HepG2 (cell line): ENCODE data around the gene GRIK2. TPM values are rescaled to one million over a fixed set of nuclear protein-coding genes. Genes with fewer than 3 reads are reported as not detected.

Experiments used
- ATAC-seq: fragments of 200-7000 bp; cut with Tn5 transposase; 3 replicates; pipeline ENCODE4 v1.9.1; 2020; ENCODE audit warnings: mild to moderate bottlenecking, moderate library complexity
- BruUV-seq: library from RNA; stranded (reverse); fragments of 400-500 nt; replicated peaks from 2 replicates; lab custom pipeline; 2021; lab: Mats Ljungman, UMichigan
- CTCF ChIA-PET: fragments of 300-600 bp; formaldehyde crosslinking; extraction: SDS; loops from one replicate; lab custom pipeline; 2021; ENCODE audit warnings: low total read pairs, inconsistent platforms, low intra/inter-chr PET ratio; lab: Yijun Ruan, JAX
- POLR2A ChIA-PET: fragments of 350-600 bp; sonication (Branson Sonifier 250); formaldehyde crosslinking; loops from one replicate; lab custom pipeline; 2020; ENCODE audit warnings: antibody characterized with exemption, inconsistent platforms; lab: Yijun Ruan, JAX
- DNase-seq: peaks from one replicate; pipeline ENCODE4 v3.0.0-alpha.2; 2015; ENCODE audit warnings: low spot score
- FAIRE-seq: peaks from 3 replicates; lab custom pipeline; 2011; peaks lifted over from hg19 to GRCh38; lab: Jason Lieb, UNC
- H2AFZ ChIP-seq: one replicate; pipeline ENCODE4 v1.6.1; 2011; ENCODE audit warnings: low read length, inconsistent platforms
- H3K27ac ChIP-seq: fragments of 300-600 bp; 3 replicates; pipeline ENCODE4 v1.8.0; 2011; ENCODE audit warnings: mixed run types, mild to moderate bottlenecking, mixed read lengths, low read length, inconsistent platforms; ENCODE audit not compliant: insufficient read depth; ENCODE audit errors: extremely low read length
- H3K27me3 ChIP-seq, 2 experiments: fragments of 200-600 bp in 1 of 2; 2 replicates in 1 of 2; 3 replicates in 1 of 2; pipeline versions ENCODE4 v1.6.0 to v1.8.0; 2011; ENCODE audit warnings: low read length in 2 of 2, mild to moderate bottlenecking in 2 of 2, moderate library complexity in 2 of 2, inconsistent platforms in 1 of 2; ENCODE audit not compliant: insufficient read depth in 2 of 2, control insufficient read depth in 1 of 2
- H3K36me3 ChIP-seq, 2 experiments: fragments of 200-600 bp in 1 of 2; replicated peaks in 1 of 2; 2 replicates in 1 of 2; 3 replicates in 1 of 2; pipeline versions ENCODE4 v1.5.1 to v1.8.0; 2011; ENCODE audit warnings: low read length in 2 of 2, inconsistent platforms in 1 of 2; ENCODE audit not compliant: insufficient read depth in 2 of 2, control insufficient read depth in 1 of 2
- H3K4me1 ChIP-seq: 2 replicates; pipeline ENCODE4 v1.5.1; 2012; ENCODE audit warnings: low read length, inconsistent platforms; ENCODE audit not compliant: insufficient read depth
- H3K4me2 ChIP-seq: 2 replicates; pipeline ENCODE4 v1.6.0; 2011; ENCODE audit warnings: low read depth, low read length, inconsistent platforms
- H3K4me3 ChIP-seq, 3 experiments: fragments of 200-600 bp in 1 of 3; sonication (generic), shearing (Covaris generic) in 1 of 3; replicated peaks in 1 of 3; 2 replicates each; pipeline ENCODE4 v1.5.1; 2011 to 2016; ENCODE audit warnings: low read length in 3 of 3, inconsistent platforms in 2 of 3, low read depth in 2 of 3, mild to moderate bottlenecking in 2 of 3, control low read depth in 1 of 3, mixed read lengths in 1 of 3; ENCODE audit not compliant: insufficient read depth in 1 of 3
- H3K79me2 ChIP-seq: one replicate; pipeline ENCODE4 v1.6.1; 2011; ENCODE audit warnings: low read length, inconsistent platforms; ENCODE audit not compliant: insufficient read depth
- H3K9ac ChIP-seq: 2 replicates; pipeline ENCODE4 v1.6.0; 2011; ENCODE audit warnings: mild to moderate bottlenecking, low read depth, low read length, inconsistent platforms; ENCODE audit not compliant: insufficient read depth
- H3K9me3 ChIP-seq: 2 replicates; pipeline ENCODE4 v1.5.1; 2012; ENCODE audit warnings: mild to moderate bottlenecking, low read length
- H4K20me1 ChIP-seq: 2 replicates; pipeline ENCODE4 v1.6.0; 2011; ENCODE audit warnings: inconsistent platforms, mild to moderate bottlenecking, low read length, moderate library complexity; ENCODE audit not compliant: insufficient read depth
- DMTF1 ChIP-seq: sonication (generic); formaldehyde crosslinking; IDR thresholded peaks from 2 replicates; pipeline ENCODE4 v1.4.0; 2020; ENCODE audit warnings: mild to moderate bottlenecking, missing genetic modification reagents
- GABPA ChIP-seq, 2 experiments: IDR thresholded peaks; 2 replicates each; pipeline ENCODE4 v1.6.1; 2011 to 2016; ENCODE audit warnings: low read depth in 2 of 2, low read length in 1 of 2, missing biosample characterization in 1 of 2, missing genetic modification characterization in 1 of 2
- GFI1 ChIP-seq: sonication (generic); formaldehyde crosslinking; IDR thresholded peaks from 2 replicates; pipeline ENCODE4 v1.5.0; 2020; ENCODE audit warnings: missing genetic modification reagents, mild to moderate bottlenecking, borderline replicate concordance
- HNRNPLL ChIP-seq: fragments of 200-400 bp; formaldehyde crosslinking; IDR thresholded peaks from 2 replicates; pipeline ENCODE4 v1.6.1; 2017; ENCODE audit warnings: mild to moderate bottlenecking, low read depth, low read length; ENCODE audit not compliant: poor library complexity, severe bottlenecking
- IKZF1 ChIP-seq: fragments of 450-650 bp; IDR thresholded peaks from 2 replicates; pipeline ENCODE4 v1.7.1; 2016
- KAT2B ChIP-seq: fragments of 150-350 bp; IDR thresholded peaks from 2 replicates; pipeline ENCODE4 v1.6.1; 2014; ENCODE audit warnings: low read depth, low read length, borderline replicate concordance
- MTF2 ChIP-seq: sonication (generic); formaldehyde crosslinking; IDR thresholded peaks from 2 replicates; pipeline ENCODE4 v1.5.0; 2020; ENCODE audit warnings: missing genetic modification reagents, borderline replicate concordance
- NFE2L1 ChIP-seq: sonication (generic); formaldehyde crosslinking; IDR thresholded peaks from 2 replicates; pipeline ENCODE4 v1.4.0; 2020; ENCODE audit warnings: missing genetic modification reagents, mild to moderate bottlenecking, borderline replicate concordance
- NKX3-1 ChIP-seq: sonication (generic); formaldehyde crosslinking; IDR thresholded peaks from 2 replicates; pipeline ENCODE4 v1.5.0; 2020; ENCODE audit warnings: missing genetic modification reagents
- NPAS2 ChIP-seq: sonication (generic); formaldehyde crosslinking; IDR thresholded peaks from 2 replicates; pipeline ENCODE4 v1.8.0; 2022; ENCODE audit warnings: mild to moderate bottlenecking, missing genetic modification reagents, borderline replicate concordance
- POLR2A ChIP-seq, 2 experiments: IDR thresholded peaks; 2 replicates each; pipeline ENCODE4 v1.6.1; 2011; ENCODE audit warnings: low read depth in 2 of 2, low read length in 2 of 2, mild to moderate bottlenecking in 1 of 2, moderate library complexity in 1 of 2; ENCODE audit not compliant: insufficient read depth in 1 of 2
- POLR2AphosphoS5 ChIP-seq: IDR thresholded peaks from 2 replicates; pipeline ENCODE4 v1.6.1; 2012; ENCODE audit warnings: low read depth, low read length
- RXRA ChIP-seq: sonication (generic); formaldehyde crosslinking; IDR thresholded peaks from 2 replicates; pipeline ENCODE4 v1.5.1; 2020; ENCODE audit warnings: missing genetic modification reagents
- SPEN ChIP-seq: sonication (generic); formaldehyde crosslinking; IDR thresholded peaks from 2 replicates; pipeline ENCODE4 v1.5.1; 2020; ENCODE audit warnings: low read depth, mild to moderate bottlenecking, missing genetic modification reagents
- STAG1 ChIP-seq: sonication (generic); formaldehyde crosslinking; IDR thresholded peaks from 2 replicates; pipeline ENCODE4 v1.4.0; 2020; ENCODE audit warnings: missing genetic modification reagents
- TAF15 ChIP-seq: fragments of 200-400 bp; formaldehyde crosslinking; IDR thresholded peaks from one replicate; pipeline ENCODE4 v1.6.1; 2018; ENCODE audit warnings: mild to moderate bottlenecking, low read depth, low read length; ENCODE audit not compliant: poor library complexity, severe bottlenecking
- ZFP90 ChIP-seq: sonication (generic); formaldehyde crosslinking; IDR thresholded peaks from 2 replicates; pipeline ENCODE4 v1.8.0; 2022; ENCODE audit warnings: missing genetic modification reagents, mild to moderate bottlenecking, inconsistent platforms, borderline replicate concordance
- ZNF138 ChIP-seq: sonication (generic); formaldehyde crosslinking; IDR thresholded peaks from 2 replicates; pipeline ENCODE4 v1.5.0; 2020; ENCODE audit warnings: mild to moderate bottlenecking, low read depth, missing genetic modification reagents
- ZNF569 ChIP-seq: sonication (generic); formaldehyde crosslinking; IDR thresholded peaks from 2 replicates; pipeline ENCODE4 v1.5.0; 2020; ENCODE audit warnings: mild to moderate bottlenecking, missing genetic modification reagents, moderate library complexity, borderline replicate concordance
- ZNF672 ChIP-seq: sonication (generic); formaldehyde crosslinking; IDR thresholded peaks from 2 replicates; pipeline ENCODE4 v1.8.1; 2022; ENCODE audit warnings: missing genetic modification reagents
- in situ Hi-C: cut with HindIII; loops from 2 replicates; pipeline ENCODE4 v1.10.0; 2017; ENCODE audit warnings: low pct_unique_long_range_greater_than_20kb; ENCODE audit not compliant: extremely low pct_ligation_motif_present
- intact Hi-C: fragments of 100-400 bp; cut with micrococcal nuclease; formaldehyde crosslinking; loops from one replicate; pipeline ENCODE4 v1.10.0; 2022; ENCODE audit not compliant: unreplicated experiment
- polyA plus RNA-seq, 8 experiments: library from polyadenylated mRNA; depleted of rRNA in 3 of 8; stranded (reverse) in 7 of 8; unstranded in 1 of 8; fragments of >200 nt; fragmentation: Illumina TruSeq in 4 of 8; extraction: Trizol in 4 of 8; gene quantifications; 2 replicates each; pipeline versions ENCODE4 v1.2.1 to v1.2.3, GENCODE V29; 2011 to 2016; ENCODE audit warnings: low read depth in 4 of 8, missing spikeins in 1 of 8, mixed read lengths in 1 of 8; ENCODE audit not compliant: insufficient read depth in 1 of 8
- total RNA-seq, 5 experiments: library from RNA; depleted of rRNA; stranded (reverse); fragments of >200 nt; fragmentation: Illumina TruSeq; extraction: Trizol; gene quantifications; 2 replicates each; pipeline ENCODE4 v1.2.3, GENCODE V29; 2016; ENCODE audit warnings: low read depth in 1 of 5

GRIK2 gene
- total and polyA plus RNA-seq, 2 of the 13 experiments (the other 11 are each of a cell fraction or from before 2014, with no cell fraction given) = not detected

GRCh38 chr6:101582792-101583191 lies 189.3 kb downstream of the GRIK2 start:
- Histone ChIP-seq H2AFZ (no peak overlapping the region), H3K79me2 (no peaks in the 10 kb centered on the region), H3K27me3 (no peaks in the 10 kb centered on the region), H3K4me2 (no peak overlapping the region), H3K9me3 (no peaks in the 10 kb centered on the region), H3K4me3 (no peak overlapping the region), H3K4me1 (no peaks in the 10 kb centered on the region), H4K20me1 (no peaks in the 10 kb centered on the region), H3K9ac (no peak overlapping the region), H3K27ac (no peak overlapping the region), H3K36me3 (no peaks in the 10 kb centered on the region)
- DNase-seq (no peak), FAIRE-seq (no peak), ATAC-seq (no peak)
- CTCF ChIA-PET = no interaction called here
- POLR2A ChIA-PET = no interaction called here
- BruUV-seq = no TSS peak
- intact Hi-C loops (no loop called here), in situ Hi-C loops (no loop called here)
- no peak for TF ChIP-seq ZFP90 (CRISPR knock-in tag)
- no peak for TF ChIP-seq ZNF569 (CRISPR knock-in tag)
- TF ChIP-seq RXRA (CRISPR knock-in tag) = no peak
- no peak for TF ChIP-seq MTF2
- no peak for TF ChIP-seq IKZF1
- TF ChIP-seq NFE2L1 (CRISPR knock-in tag) = no peak
- TF ChIP-seq DMTF1 = no peak
- TF ChIP-seq NPAS2 (CRISPR knock-in tag) = no peak
- no peak for TF ChIP-seq KAT2B
- no peak for TF ChIP-seq TAF15
- no peak for TF ChIP-seq GABPA (IDR thresholded peaks at IDR 0.05; ENCODE audit: low read depth, low read length)
- no peak for TF ChIP-seq GABPA (CRISPR knock-in tag; IDR thresholded peaks at IDR 0.05; ENCODE audit: low read depth)
- no peak for TF ChIP-seq POLR2A (IDR thresholded peaks at IDR 0.05; ENCODE audit: insufficient read depth in 1 of 2, low read depth in 2 of 2, low read length in 2 of 2)
- no peak for TF ChIP-seq HNRNPLL
- TF ChIP-seq STAG1 (CRISPR knock-in tag) = no peak
- TF ChIP-seq NKX3-1 (CRISPR knock-in tag) = no peak
- no peak for TF ChIP-seq ZNF672 (CRISPR knock-in tag)
- no peak for TF ChIP-seq SPEN (CRISPR knock-in tag)
- no peak for TF ChIP-seq GFI1
- no peak for TF ChIP-seq ZNF138 (CRISPR knock-in tag)
- no peak for TF ChIP-seq POLR2AphosphoS5
- TF ChIP-seq, all 625 proteins: peak for 0
